Epithelial cell of esophagus (primary cell): Measurements from ENCODE around the gene PIK3CD.

Experiments used
- DNase-seq: peaks from one replicate; pipeline ENCODE4 v3.0.0; 2010; ENCODE audit warnings: low read depth
- H3K4me3 ChIP-seq: 2 replicates; pipeline ENCODE4 v1.5.1; 2011; ENCODE audit warnings: mild to moderate bottlenecking, low read length, control low read depth
- CTCF ChIP-seq: IDR thresholded peaks from 2 replicates; pipeline ENCODE4 v1.5.1; 2011; ENCODE audit warnings: low read depth, mild to moderate bottlenecking, low read length, control low read depth, inconsistent platforms; ENCODE audit not compliant: insufficient read depth; ENCODE audit errors: missing control alignments

The PIK3CD gene

GRCh38 chr1:9689011-9689706, 37.6 kb downstream of the PIK3CD start:
- TF ChIP-seq CTCF, result no peak
- peak overlapping the region; percentile 55 for H3K4me3 ChIP-seq
- peak; percentile 80 for DNase-seq

- peak; percentile 37 for DNase-seq
Measured at GRCh38 chr1:9689971-9690381, 38.4 kb downstream of the PIK3CD start.

GRCh38 chr1:9690440-9691107, 39.0 kb downstream of the PIK3CD start:
- H3K4me3 ChIP-seq, result peak overlapping the region; percentile 55
- TF ChIP-seq CTCF, result no peak
- no peak for DNase-seq

More at GRCh38 chr1:9689971-9690381, 38.4 kb downstream of the PIK3CD start:
- TF ChIP-seq CTCF, result peak; percentile 16
- H3K4me3 ChIP-seq, result peak overlapping the region; percentile 55

- DNase-seq, result no peak
- TF ChIP-seq CTCF, result no peak
- H3K4me3 ChIP-seq, result no peak overlapping the region
Measured at GRCh38 chr1:9691108-9691445, 39.5 kb downstream of the PIK3CD start.

- no peak for TF ChIP-seq CTCF
- no peak overlapping the region for H3K4me3 ChIP-seq
- no peak for DNase-seq
Measured at GRCh38 chr1:9691691-9692090, 40.2 kb downstream of the PIK3CD start.

- no peak overlapping the region for H3K4me3 ChIP-seq
- DNase-seq, result no peak
- TF ChIP-seq CTCF, result no peak
Measured at GRCh38 chr1:9696793-9697192, 45.3 kb downstream of the PIK3CD start.
